Activated naive CD8-positive, alpha-beta T cell treated with anti-CD3 and anti-CD28 coated beads for 36 hours (primary cell): ENCODE measurements around the gene RNF168. TPM values are rescaled to one million over a fixed set of nuclear protein-coding genes. Genes with fewer than 3 reads are reported as not detected.
A peak's percentile ranks its signal among the peaks of the same experiment; 100 is the strongest.
"Not testable (repeated sequence)": the region's sequence is repeated elsewhere in the genome, so short reads cannot be mapped to it uniquely, and the experiment has no call there.

Experiments
- DNase-seq: peaks from one replicate; pipeline ENCODE4 v3.0.0; 2021
- H3K27ac Mint-ChIP-seq: one replicate; pipeline ENCODE4 v1.8.0; 2022; ENCODE audit warnings: mild to moderate bottlenecking, moderate library complexity, mixed read lengths
- H3K27me3 Mint-ChIP-seq: one replicate; pipeline ENCODE4 v1.8.0; 2022; ENCODE audit warnings: mild to moderate bottlenecking, mixed read lengths
- H3K36me3 Mint-ChIP-seq: one replicate; pipeline ENCODE4 v1.8.0; 2021; ENCODE audit warnings: mild to moderate bottlenecking, mixed read lengths
- H3K4me1 Mint-ChIP-seq: one replicate; pipeline ENCODE4 v1.8.0; 2021; ENCODE audit warnings: mixed read lengths
- H3K4me3 Mint-ChIP-seq: one replicate; pipeline ENCODE4 v1.8.0; 2022; ENCODE audit warnings: mild to moderate bottlenecking, moderate library complexity, mixed read lengths
- H3K9me3 Mint-ChIP-seq: one replicate; pipeline ENCODE4 v1.8.0; 2022; ENCODE audit warnings: mixed read lengths
- total RNA-seq, 2 experiments: library from RNA; stranded (reverse); gene quantifications; one replicate each; pipeline ENCODE4 v1.2.3, GENCODE V29; 2021

The RNF168 gene
- total RNA-seq, 2 experiments from 2014 or later: 24.5 to 27.1 TPM

GRCh38 chr3:196523841-196524240, 20.3 kb upstream of the RNF168 start:
- H3K4me3 Mint-ChIP-seq: no peak overlapping the region
- peaks cover 11% of the 10 kb centered on the region for H3K27me3 Mint-ChIP-seq
- DNase-seq: no peak
- H3K9me3 Mint-ChIP-seq: peaks cover 31% of the 10 kb centered on the region
- peaks cover 2% of the 10 kb centered on the region for H3K4me1 Mint-ChIP-seq
- H3K36me3 Mint-ChIP-seq: peaks cover 12% of the 10 kb centered on the region
- H3K27ac Mint-ChIP-seq: no peak overlapping the region

GRCh38 chr3:196521291-196521690, 17.7 kb upstream of the RNF168 start:
- H3K4me1 Mint-ChIP-seq, DNase-seq, H3K4me3 Mint-ChIP-seq, H3K27ac Mint-ChIP-seq, H3K27me3 Mint-ChIP-seq: not testable (repeated sequence)
- Mint-ChIP-seq H3K36me3 (peaks cover 12% of the 10 kb centered on the region), H3K9me3 (peaks cover 38% of the 10 kb centered on the region)

GRCh38 chr3:196519718-196520082, 16.1 kb upstream of the RNF168 start:
- Mint-ChIP-seq H3K36me3 (peaks cover 12% of the 10 kb centered on the region), H3K27me3 (no peaks in the 10 kb centered on the region), H3K9me3 (peaks cover 46% of the 10 kb centered on the region), H3K4me3 (no peak overlapping the region), H3K27ac (no peak overlapping the region), H3K4me1 (no peaks in the 10 kb centered on the region)
- no peak for DNase-seq

- no peak overlapping the region for H3K27ac Mint-ChIP-seq
- peaks cover 46% of the 10 kb centered on the region for H3K9me3 Mint-ChIP-seq
- no peaks in the 10 kb centered on the region for H3K4me1 Mint-ChIP-seq
- no peak for DNase-seq
- H3K27me3 Mint-ChIP-seq: no peaks in the 10 kb centered on the region
- peaks cover 12% of the 10 kb centered on the region for H3K36me3 Mint-ChIP-seq
- no peak overlapping the region for H3K4me3 Mint-ChIP-seq
These were observed 15.6 kb upstream of the RNF168 start for GRCh38 chr3:196518966-196519717.

GRCh38 chr3:196517919-196518318, 14.4 kb upstream of the RNF168 start:
- Mint-ChIP-seq H3K36me3 (peaks cover 14% of the 10 kb centered on the region), H3K9me3 (peaks cover 46% of the 10 kb centered on the region), H3K27me3 (no peaks in the 10 kb centered on the region), H3K4me3 (no peak overlapping the region), H3K27ac (no peak overlapping the region), H3K4me1 (no peaks in the 10 kb centered on the region)
- DNase-seq: no peak

GRCh38 chr3:196517162-196517800, 13.7 kb upstream of the RNF168 start:
- no peak overlapping the region for H3K4me3 Mint-ChIP-seq
- H3K9me3 Mint-ChIP-seq: peaks cover 41% of the 10 kb centered on the region
- peaks cover 14% of the 10 kb centered on the region for H3K36me3 Mint-ChIP-seq
- no peaks in the 10 kb centered on the region for H3K4me1 Mint-ChIP-seq
- H3K27me3 Mint-ChIP-seq: no peaks in the 10 kb centered on the region
- DNase-seq: no peak
- no peak overlapping the region for H3K27ac Mint-ChIP-seq

- H3K36me3 Mint-ChIP-seq: peaks cover 2% of the 10 kb centered on the region
These were observed 11.5 kb upstream of the RNF168 start, which contains the start of gene SMCO1 for GRCh38 chr3:196514913-196515621. Gene SMCO1, minus strand, starts transcription at chr3:196515346. Its CDS starts 137 bp downstream, at chr3:196515209.

GRCh38 chr3:196514350-196514716, 10.8 kb upstream of the RNF168 start:
- no peak overlapping the region for H3K27ac Mint-ChIP-seq
- no peak for DNase-seq
- H3K27me3 Mint-ChIP-seq: no peaks in the 10 kb centered on the region
- H3K4me1 Mint-ChIP-seq: peaks cover 5% of the 10 kb centered on the region
- H3K4me3 Mint-ChIP-seq: no peak overlapping the region
- peaks cover 19% of the 10 kb centered on the region for H3K9me3 Mint-ChIP-seq
- H3K36me3 Mint-ChIP-seq: peaks cover 2% of the 10 kb centered on the region

More at GRCh38 chr3:196514913-196515621, 11.5 kb upstream of the RNF168 start, which contains the start of gene SMCO1:
- no peak for DNase-seq
- Mint-ChIP-seq H3K27ac (no peak within 1 kb of the TSS), H3K27me3 (no peaks in the 10 kb centered on the region), H3K9me3 (peaks cover 25% of the 10 kb centered on the region), H3K4me1 (peaks cover 5% of the 10 kb centered on the region), H3K4me3 (no peak within 1 kb of the TSS)

GRCh38 chr3:196513697-196514349, 10.3 kb upstream of the RNF168 start:
- peaks cover 14% of the 10 kb centered on the region for H3K9me3 Mint-ChIP-seq
- H3K27me3 Mint-ChIP-seq: no peaks in the 10 kb centered on the region
- no peak overlapping the region for H3K27ac Mint-ChIP-seq
- H3K4me1 Mint-ChIP-seq: peaks cover 5% of the 10 kb centered on the region
- no peak overlapping the region for H3K4me3 Mint-ChIP-seq
- DNase-seq: no peak
- H3K36me3 Mint-ChIP-seq: peaks cover 2% of the 10 kb centered on the region

GRCh38 chr3:196511646-196512425, 8.3 kb upstream of the RNF168 start:
- H3K9me3 Mint-ChIP-seq, DNase-seq, H3K4me1 Mint-ChIP-seq, H3K27me3 Mint-ChIP-seq, H3K36me3 Mint-ChIP-seq, H3K27ac Mint-ChIP-seq, H3K4me3 Mint-ChIP-seq: not testable (repeated sequence)

- H3K4me3 Mint-ChIP-seq, H3K9me3 Mint-ChIP-seq, H3K36me3 Mint-ChIP-seq, H3K27me3 Mint-ChIP-seq, H3K4me1 Mint-ChIP-seq, DNase-seq, H3K27ac Mint-ChIP-seq: not testable (repeated sequence)
These were observed 7.5 kb upstream of the RNF168 start for GRCh38 chr3:196511108-196511507.

GRCh38 chr3:196506687-196507086, 3.1 kb upstream of the RNF168 start:
- Mint-ChIP-seq H3K4me1 (peaks cover 3% of the 10 kb centered on the region), H3K27me3 (no peaks in the 10 kb centered on the region), H3K4me3 (no peak overlapping the region), H3K9me3 (peaks cover 6% of the 10 kb centered on the region), H3K36me3 (peaks cover 9% of the 10 kb centered on the region), H3K27ac (no peak overlapping the region)
- DNase-seq: no peak

GRCh38 chr3:196504556-196504955, 988 bp upstream of the RNF168 start:
- H3K4me3 Mint-ChIP-seq: no peak overlapping the region
- H3K36me3 Mint-ChIP-seq: peaks cover 25% of the 10 kb centered on the region
- DNase-seq: no peak
- peaks cover 6% of the 10 kb centered on the region for H3K9me3 Mint-ChIP-seq
- no peak overlapping the region for H3K27ac Mint-ChIP-seq
- no peaks in the 10 kb centered on the region for H3K27me3 Mint-ChIP-seq
- H3K4me1 Mint-ChIP-seq: peaks cover 18% of the 10 kb centered on the region

- not testable (repeated sequence) for H3K27me3 Mint-ChIP-seq, DNase-seq, H3K9me3 Mint-ChIP-seq
- Mint-ChIP-seq H3K27ac (peak overlapping the region; percentile 84), H3K36me3 (peaks cover 30% of the 10 kb centered on the region), H3K4me3 (peak overlapping the region; percentile 100), H3K4me1 (peaks cover 23% of the 10 kb centered on the region)
These were observed 470 bp upstream of the RNF168 start for GRCh38 chr3:196504077-196504398.
